Right lung (tissue), 5 donors: ENCODE results near the gene PHETA2. TPM values are rescaled to one million over a fixed set of nuclear protein-coding genes. Genes with fewer than 3 reads are reported as not detected.
"Not testable (repeated sequence)": the region's sequence is repeated elsewhere in the genome, so short reads cannot be mapped to it uniquely, and the experiment has no call there.

ENCODE experiments used
- DNase-seq, 2 donors: peaks; one replicate each; pipeline ENCODE4 v3.0.0-alpha.2; 2013
- polyA plus RNA-seq, 5 donors: library from polyadenylated mRNA; unstranded; fragments of 120-200 nt; gene quantifications; one replicate each; pipeline versions ENCODE4 v1.2.1 to v1.2.3, GENCODE V29; 2013; ENCODE audit warnings: inconsistent platforms in 1 of 5, low replicate concordance in 1 of 5; ENCODE audit not compliant: insufficient read length in 5 of 5, insufficient read depth in 1 of 5

The PHETA2 gene
- polyA plus RNA-seq, 5 donors: 12.7 to 22.1 (median 14.5) TPM

DNA sequence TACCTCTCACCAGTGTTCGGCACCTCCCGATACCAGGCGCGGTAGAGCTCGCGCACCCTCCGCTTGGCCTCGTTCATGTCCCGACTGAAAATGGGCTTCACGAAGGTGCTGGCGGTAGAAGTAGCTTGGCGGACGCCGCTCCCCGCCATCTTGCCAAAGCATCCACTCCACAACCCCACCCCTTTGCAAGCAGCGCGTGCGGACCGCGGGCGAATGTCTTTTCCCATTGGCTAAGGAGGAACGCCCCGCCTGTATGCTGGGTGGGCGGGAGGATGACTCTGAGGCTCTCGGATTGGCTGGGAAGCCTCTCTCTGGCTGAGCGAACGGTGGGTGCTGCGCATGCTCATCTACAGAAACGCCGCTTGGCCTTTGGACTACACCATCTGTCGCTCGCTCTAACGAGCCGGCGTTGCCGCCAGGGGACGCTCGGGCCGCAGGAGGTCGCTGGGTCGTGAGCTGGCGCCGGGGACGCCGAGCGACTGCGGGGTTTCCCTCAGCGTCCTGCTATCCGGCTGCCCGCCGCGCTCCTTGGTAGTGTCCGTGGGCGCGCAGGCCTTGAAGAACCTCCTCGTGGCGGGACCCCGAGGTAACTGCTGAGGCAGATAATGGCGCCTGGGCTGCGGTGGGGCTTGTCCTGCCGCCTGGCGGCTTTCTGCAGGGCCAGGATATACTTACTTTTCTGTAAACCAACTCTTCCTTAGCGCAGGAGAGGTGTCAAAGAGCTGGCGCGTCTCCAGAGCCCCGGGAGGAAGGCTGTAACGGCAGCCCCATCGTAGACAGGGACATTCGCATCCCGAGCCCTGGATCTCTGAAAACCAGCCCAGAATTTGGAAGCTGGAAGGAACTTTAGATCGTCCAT is 16.8 kb downstream of the PHETA2 start, which contains the start of gene NDUFA6:
Gene NDUFA6 (minus strand): TSS at position 177 of the 859 bp plus-strand sequence. CDS start 28 bp downstream, at position 149.
- DNase-seq: peak; percentile 97 to 98

DNA sequence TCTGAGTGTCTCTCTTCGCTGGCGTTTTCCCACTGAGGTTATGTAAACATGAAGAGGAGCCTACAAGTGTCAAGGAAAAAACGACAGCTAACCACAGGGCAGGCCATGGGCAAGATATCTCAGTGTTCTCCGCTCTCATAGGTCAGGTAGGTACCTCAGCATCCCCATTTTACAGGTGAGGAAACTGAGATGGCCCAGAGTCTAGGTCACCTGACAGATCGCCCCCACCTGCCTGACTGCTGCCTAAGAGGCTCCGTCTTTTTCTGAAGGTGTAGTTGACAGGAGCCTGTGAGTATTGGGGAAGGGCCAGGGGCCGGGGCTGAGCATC is 17.4 kb downstream of the PHETA2 start:
- no peak for DNase-seq

DNA sequence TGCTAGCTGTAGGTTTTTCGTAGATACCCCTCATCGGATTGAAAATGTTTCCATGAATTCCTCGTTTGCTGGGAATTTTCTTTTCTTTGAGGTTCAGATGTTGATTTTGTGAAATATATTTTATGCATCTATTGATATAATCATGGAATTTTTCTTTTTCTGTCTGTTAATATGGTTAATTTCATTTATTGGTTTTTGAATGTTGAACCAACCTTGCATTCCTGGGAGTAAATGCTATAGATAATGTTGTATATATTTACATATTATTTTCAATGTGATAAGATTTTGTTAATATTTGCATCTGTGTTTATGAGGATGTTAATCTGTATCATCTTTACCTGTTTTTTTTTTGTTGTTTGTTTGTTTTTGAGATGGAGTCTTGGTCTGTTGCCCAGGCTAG is 27.2 kb downstream of the PHETA2 start:
- no peak for DNase-seq

DNA sequence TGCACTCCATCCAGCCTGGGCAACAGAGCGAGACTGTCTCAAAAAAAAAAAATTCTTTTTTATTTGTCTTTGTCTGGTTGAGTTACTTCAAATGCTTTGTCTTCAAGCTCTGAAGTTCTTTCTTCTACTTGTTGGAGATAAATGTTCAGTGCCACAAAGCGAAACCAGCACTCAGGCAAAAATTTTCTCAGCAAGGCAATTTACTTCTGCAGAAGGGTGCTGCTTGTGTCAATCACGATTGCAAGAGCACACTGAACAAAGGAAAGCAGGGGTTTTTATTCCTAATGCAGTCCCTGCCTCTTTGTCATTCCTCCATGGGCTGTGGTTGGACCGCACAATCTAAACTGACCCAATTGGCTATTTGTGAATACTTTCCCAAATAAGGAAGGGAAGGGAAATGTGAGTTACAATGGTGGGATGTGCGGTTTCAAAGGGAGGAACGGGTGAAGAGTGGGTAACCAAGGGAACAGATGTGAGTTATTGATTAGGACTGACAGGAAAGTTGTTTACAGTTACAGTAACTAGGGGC is 30.3 kb downstream of the PHETA2 start:
- DNase-seq: not testable (repeated sequence)

DNA sequence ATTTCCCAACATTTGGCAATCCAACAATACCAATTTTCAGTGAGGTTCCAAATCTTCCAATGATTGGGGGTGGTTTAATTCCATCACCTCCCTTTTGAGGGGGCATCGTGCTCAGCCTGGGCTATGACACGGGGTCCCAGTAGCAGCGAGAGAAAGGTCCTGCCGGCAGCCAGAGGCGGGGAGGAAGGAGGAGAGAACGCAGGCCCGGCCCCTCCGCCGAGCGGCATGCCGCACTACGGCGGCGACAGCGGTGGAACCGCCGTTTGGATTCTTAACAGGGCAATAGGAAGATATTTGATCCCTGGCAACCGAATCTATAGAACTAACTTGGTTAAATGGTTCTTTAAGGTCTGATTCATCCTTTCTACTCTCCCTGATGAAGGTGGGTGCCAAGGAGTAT is 34.8 kb downstream of the PHETA2 start:
- no peak for DNase-seq

GRCh38 chr22:42111798-42112197 is 37.8 kb downstream of the PHETA2 start:
- DNase-seq: no peak

DNA sequence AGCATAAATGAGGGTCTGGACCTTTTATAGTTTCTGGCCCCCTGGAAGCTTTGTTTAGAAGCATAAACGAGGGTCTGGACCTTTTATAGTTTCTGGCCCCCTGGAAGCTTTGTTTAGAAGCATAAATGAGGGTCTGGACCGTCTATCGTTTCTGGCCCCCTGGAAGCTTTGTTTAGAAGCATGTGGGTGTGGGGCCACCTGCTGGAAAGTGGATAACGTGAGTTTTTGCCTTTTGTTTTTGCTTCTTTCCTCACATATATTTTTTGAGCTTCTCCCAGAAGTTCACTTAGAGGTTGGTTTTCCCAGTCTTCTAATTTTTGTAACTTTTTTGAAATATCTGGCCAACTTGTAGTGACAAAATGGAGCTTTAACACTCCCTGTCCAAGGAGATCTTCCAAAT is 38.7 kb downstream of the PHETA2 start:
- DNase-seq: not testable (repeated sequence)

DNA sequence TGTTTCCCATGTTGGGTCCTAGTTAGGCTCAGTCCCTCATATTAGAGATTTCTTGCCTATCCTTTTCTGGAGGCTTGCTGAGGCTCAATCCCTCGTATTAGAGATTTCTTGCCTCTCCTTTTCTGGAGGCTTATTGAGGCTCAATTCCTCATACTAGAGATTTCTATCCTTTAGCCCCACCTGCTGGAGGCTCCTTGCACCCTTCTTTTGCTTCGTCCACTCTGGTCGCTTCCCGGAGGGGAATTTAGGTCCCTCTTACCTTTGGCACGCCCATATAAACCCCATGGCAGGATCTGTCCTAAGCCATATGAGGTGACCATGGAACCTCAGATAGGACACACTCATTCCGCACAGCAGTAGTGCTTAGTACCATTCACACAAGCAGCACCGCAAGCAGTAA is 40.7 kb downstream of the PHETA2 start:
- DNase-seq: no peak

DNA sequence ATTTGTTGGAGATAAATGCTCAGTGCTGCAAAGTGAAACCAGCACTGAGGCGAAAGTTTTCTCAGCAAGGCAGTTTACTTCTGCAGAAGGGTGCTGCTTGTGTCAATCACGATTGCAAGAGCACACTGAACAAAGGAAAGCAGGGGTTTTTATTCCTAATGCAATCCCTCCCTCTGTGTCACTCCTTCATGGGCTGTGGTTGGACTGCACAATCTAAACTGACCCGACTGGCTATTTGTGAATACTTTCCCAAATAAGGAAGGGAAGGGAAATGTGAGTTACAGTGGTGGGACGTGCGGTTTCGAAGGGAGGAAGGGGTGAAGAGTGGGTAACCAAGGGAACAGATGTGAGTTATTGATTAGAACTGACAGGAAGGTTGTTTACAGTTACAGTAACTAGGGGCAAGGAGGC is 41.4 kb downstream of the PHETA2 start:
- DNase-seq: not testable (repeated sequence)

- DNase-seq: no peak
Measured at GRCh38 chr22:42116848-42117424, 42.9 kb downstream of the PHETA2 start.

- not testable (repeated sequence) for DNase-seq
Measured at GRCh38 chr22:42120231-42121021, 46.4 kb downstream of the PHETA2 start.

- DNase-seq: not testable (repeated sequence)
Measured at GRCh38 chr22:42123529-42123928, 49.5 kb downstream of the PHETA2 start.

GRCh38 chr22:42127606-42128005 is 53.6 kb downstream of the PHETA2 start:
- no peak for DNase-seq

DNA sequence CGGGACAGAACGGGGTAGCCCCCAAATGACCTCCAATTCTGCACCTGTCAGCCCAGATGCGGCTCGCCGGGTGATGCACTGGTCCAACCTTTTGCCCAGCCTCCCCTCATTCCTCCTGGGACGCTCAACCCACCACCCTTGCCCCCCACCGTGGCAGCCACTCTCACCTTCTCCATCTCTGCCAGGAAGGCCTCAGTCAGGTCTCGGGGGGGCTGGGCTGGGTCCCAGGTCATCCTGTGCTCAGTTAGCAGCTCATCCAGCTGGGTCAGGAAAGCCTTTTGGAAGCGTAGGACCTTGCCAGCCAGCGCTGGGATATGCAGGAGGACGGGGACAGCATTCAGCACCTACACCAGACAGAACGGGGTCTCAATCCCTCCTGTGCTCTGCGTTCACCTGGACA is 54.0 kb downstream of the PHETA2 start:
- DNase-seq: not testable (repeated sequence)

Other genes starting within 250 kb of the PHETA2 start
- gene SREBF2, start 241.1 kb upstream of the PHETA2 start, polyA plus RNA-seq: 10 to 100 TPM; 52.1 to 92.9 (median 68.6) TPM
- gene SHISA8, start 159.2 kb upstream of the PHETA2 start, polyA plus RNA-seq: under 1 TPM in 3 of 5 donors, not detected in 2; 0.08 to 0.27 (median 0.21) TPM
- 1 to 10 TPM; 1.5 to 3.0 (median 1.8) TPM for gene TNFRSF13C, start 147.4 kb upstream of the PHETA2 start, polyA plus RNA-seq
- 10 to 100 TPM; 11.6 to 17.4 (median 15.6) TPM for gene CENPM, start 127.1 kb upstream of the PHETA2 start, polyA plus RNA-seq
- gene SEPTIN3, start 104.8 kb upstream of the PHETA2 start, polyA plus RNA-seq: 1 to 10 TPM; 1.3 to 1.7 (median 1.4) TPM
- 1 to 10 TPM; 2.3 to 4.4 (median 3.6) TPM for gene WBP2NL, start 75.5 kb upstream of the PHETA2 start, polyA plus RNA-seq
- 10 to 100 TPM; 25.4 to 28.9 (median 28.2) TPM for gene NAGA, start 3.4 kb upstream of the PHETA2 start, polyA plus RNA-seq
- 100 to 1,000 TPM in 3 of 5 donors, 10 to 100 TPM in 2; 73.4 to 118 (median 103) TPM for gene SMDT1, start 5.5 kb downstream of the PHETA2 start, polyA plus RNA-seq
- gene NDUFA6, start 16.5 kb downstream of the PHETA2 start, polyA plus RNA-seq: 100 to 1,000 TPM in 2 of 5 donors, 10 to 100 TPM in 3; 69.4 to 117 (median 95.0) TPM
- 1 to 10 TPM; 3.1 to 5.4 (median 4.0) TPM for gene CYP2D6, start 56.6 kb downstream of the PHETA2 start, polyA plus RNA-seq
- 10 to 100 TPM; 20.6 to 24.9 (median 23.2) TPM for gene TCF20, start 196.4 kb downstream of the PHETA2 start, polyA plus RNA-seq